HepG2 (cell line): ENCODE measurements around the gene SEMA3B. TPM values are rescaled to one million over a fixed set of nuclear protein-coding genes. Genes with fewer than 3 reads are reported as not detected.

Source experiments
- ATF4 ChIP-seq, 2 experiments: fragments of 450-650 bp in 1 of 2; sonication (generic) in 1 of 2; formaldehyde crosslinking; IDR thresholded peaks; 2 replicates each; pipeline versions ENCODE4 v1.5.0 to v1.8.0; 2020 to 2022; ENCODE audit warnings: mild to moderate bottlenecking in 1 of 2, missing genetic modification reagents in 1 of 2
- ELK4 ChIP-seq: sonication (generic); formaldehyde crosslinking; IDR thresholded peaks from 2 replicates; pipeline ENCODE4 v1.9.0; 2021; ENCODE audit warnings: missing genetic modification reagents, borderline replicate concordance
- FOXK1 ChIP-seq: sonication (generic); formaldehyde crosslinking; IDR thresholded peaks from 2 replicates; pipeline ENCODE4 v1.4.0; 2020; ENCODE audit warnings: low read depth, missing genetic modification reagents, borderline replicate concordance
- GFI1 ChIP-seq: sonication (generic); formaldehyde crosslinking; IDR thresholded peaks from 2 replicates; pipeline ENCODE4 v1.5.0; 2020; ENCODE audit warnings: missing genetic modification reagents, mild to moderate bottlenecking, borderline replicate concordance
- KDM4B ChIP-seq: sonication (generic); formaldehyde crosslinking; IDR thresholded peaks from 2 replicates; pipeline ENCODE4 v1.4.0; 2020; ENCODE audit warnings: missing genetic modification reagents
- MAFF ChIP-seq: IDR thresholded peaks from 2 replicates; pipeline ENCODE4 v1.6.1; 2011; ENCODE audit warnings: low read depth, low read length, improper control_type of control experiment
- MIER2 ChIP-seq: IDR thresholded peaks from 2 replicates; pipeline ENCODE4 v1.6.1; 2016; ENCODE audit warnings: missing biosample characterization, missing genetic modification reagents
- NBN ChIP-seq: fragments of 450-650 bp; conservative IDR thresholded peaks from 2 replicates; pipeline ENCODE4 v1.6.1; 2017
- NFAT5 ChIP-seq: sonication (generic); formaldehyde crosslinking; IDR thresholded peaks from 2 replicates; pipeline ENCODE4 v1.4.0; 2020; ENCODE audit warnings: missing genetic modification reagents
- PITX1 ChIP-seq: sonication (generic); formaldehyde crosslinking; IDR thresholded peaks from 2 replicates; pipeline ENCODE4 v1.5.1; 2020; ENCODE audit warnings: mild to moderate bottlenecking, missing genetic modification reagents
- PRDM4 ChIP-seq: sonication (generic); formaldehyde crosslinking; IDR thresholded peaks from 2 replicates; pipeline ENCODE4 v1.9.0; 2021; ENCODE audit warnings: missing genetic modification reagents, borderline replicate concordance
- SRY ChIP-seq: sonication (generic); formaldehyde crosslinking; IDR thresholded peaks from 2 replicates; pipeline ENCODE4 v1.8.0; 2022; ENCODE audit warnings: mild to moderate bottlenecking, missing genetic modification reagents
- YEATS2 ChIP-seq: sonication (generic); formaldehyde crosslinking; IDR thresholded peaks from 2 replicates; pipeline ENCODE4 v1.4.0; 2020; ENCODE audit warnings: missing genetic modification reagents, borderline replicate concordance
- ZNF282 ChIP-seq: fragments of 450-650 bp; IDR thresholded peaks from 2 replicates; pipeline ENCODE4 v1.6.1; 2018; ENCODE audit not compliant: partially characterized antibody
- ZNF549 ChIP-seq: sonication (generic); formaldehyde crosslinking; IDR thresholded peaks from 2 replicates; pipeline ENCODE4 v1.5.0; 2020; ENCODE audit warnings: missing genetic modification reagents
- ZNF740 ChIP-seq: sonication (generic); formaldehyde crosslinking; IDR thresholded peaks from 2 replicates; pipeline ENCODE4 v1.4.0; 2020; ENCODE audit warnings: missing genetic modification reagents
- ZSCAN9 ChIP-seq: IDR thresholded peaks from 2 replicates; pipeline ENCODE4 v1.6.1; 2016; ENCODE audit warnings: borderline replicate concordance
- polyA plus RNA-seq, 8 experiments: library from polyadenylated mRNA; depleted of rRNA in 3 of 8; stranded (reverse) in 7 of 8; unstranded in 1 of 8; fragments of >200 nt; fragmentation: Illumina TruSeq in 4 of 8; extraction: Trizol in 4 of 8; gene quantifications; 2 replicates each; pipeline versions ENCODE4 v1.2.1 to v1.2.3, GENCODE V29; 2011 to 2016; ENCODE audit warnings: low read depth in 4 of 8, missing spikeins in 1 of 8, mixed read lengths in 1 of 8; ENCODE audit not compliant: insufficient read depth in 1 of 8
- total RNA-seq, 5 experiments: library from RNA; depleted of rRNA; stranded (reverse); fragments of >200 nt; fragmentation: Illumina TruSeq; extraction: Trizol; gene quantifications; 2 replicates each; pipeline ENCODE4 v1.2.3, GENCODE V29; 2016; ENCODE audit warnings: low read depth in 1 of 5

Gene SEMA3B
- total and polyA plus RNA-seq, 2 of the 13 experiments (the other 11 are each of a cell fraction or from before 2014, with no cell fraction given), result 93.2 to 158 TPM

GRCh38 chr3:50227390-50228183 is 41.4 kb upstream of the SEMA3B start (continued):
- TF ChIP-seq SRY (CRISPR knock-in tag) (no peak), GFI1 (CRISPR knock-in tag) (peak; percentile 68; the same call in 1 of the 2 replicates), ZNF740 (CRISPR knock-in tag) (no peak), PITX1 (CRISPR knock-in tag) (peak; percentile 62; the same call in 1 of the 2 replicates), MIER2 (CRISPR knock-in tag) (0 out of 2 replicates have a peak, but pooled peaks have one; percentile 38), ATF4 (CRISPR knock-in tag; IDR thresholded peaks at IDR 0.05) (no peak), ZNF549 (no peak), PRDM4 (CRISPR knock-in tag) (no peak), MAFF (no peak), YEATS2 (CRISPR knock-in tag) (peak; percentile 96), NBN (no peak), ZNF282 (no peak), KDM4B (CRISPR knock-in tag) (0 out of 2 replicates have a peak, but pooled peaks have one; percentile 41), FOXK1 (CRISPR knock-in tag) (peak; percentile 73; the same call in 1 of the 2 replicates), ELK4 (no peak), NFAT5 (CRISPR knock-in tag) (no peak), ZSCAN9 (CRISPR knock-in tag) (no peak)
